ENCODE results near the gene ENC1. TPM values are rescaled to one million over a fixed set of nuclear protein-coding genes. Genes with fewer than 3 reads are reported as not detected.
A peak's percentile ranks its signal among the peaks of the same experiment; 100 is the strongest.

Gene ENC1
- total RNA-seq, 4 donors from 2014 or later = 6.4 to 19.4 (median 13.0) TPM

- no peaks in the 10 kb centered on the region for H3K9me3 ChIP-seq
- H3K36me3 ChIP-seq = no peaks in the 10 kb centered on the region
- H3K27me3 ChIP-seq = no peaks in the 10 kb centered on the region
- WGBS = 31% methylated on average over 6 of the region's 6 CpGs
- H3K27ac ChIP-seq = no peak overlapping the region
- TF ChIP-seq POLR2A (IDR thresholded peaks at IDR 0.05) = no peak
- TF ChIP-seq, protein P1, sequence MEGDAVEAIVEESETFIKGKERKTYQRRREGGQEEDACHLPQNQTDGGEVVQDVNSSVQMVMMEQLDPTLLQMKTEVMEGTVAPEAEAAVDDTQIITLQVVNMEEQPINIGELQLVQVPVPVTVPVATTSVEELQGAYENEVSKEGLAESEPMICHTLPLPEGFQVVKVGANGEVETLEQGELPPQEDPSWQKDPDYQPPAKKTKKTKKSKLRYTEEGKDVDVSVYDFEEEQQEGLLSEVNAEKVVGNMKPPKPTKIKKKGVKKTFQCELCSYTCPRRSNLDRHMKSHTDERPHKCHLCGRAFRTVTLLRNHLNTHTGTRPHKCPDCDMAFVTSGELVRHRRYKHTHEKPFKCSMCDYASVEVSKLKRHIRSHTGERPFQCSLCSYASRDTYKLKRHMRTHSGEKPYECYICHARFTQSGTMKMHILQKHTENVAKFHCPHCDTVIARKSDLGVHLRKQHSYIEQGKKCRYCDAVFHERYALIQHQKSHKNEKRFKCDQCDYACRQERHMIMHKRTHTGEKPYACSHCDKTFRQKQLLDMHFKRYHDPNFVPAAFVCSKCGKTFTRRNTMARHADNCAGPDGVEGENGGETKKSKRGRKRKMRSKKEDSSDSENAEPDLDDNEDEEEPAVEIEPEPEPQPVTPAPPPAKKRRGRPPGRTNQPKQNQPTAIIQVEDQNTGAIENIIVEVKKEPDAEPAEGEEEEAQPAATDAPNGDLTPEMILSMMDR (IDR thresholded peaks at IDR 0.05) = peak; percentile 39 to 58
- no peak for DNase-seq (ENCODE audit: low spot score in 2 of 2)
- peaks cover 13% of the 10 kb centered on the region for H3K4me1 ChIP-seq
- no peak overlapping the region for H3K4me3 ChIP-seq
Measured at GRCh38 chr5:74648835-74649293, 8.3 kb upstream of the ENC1 start.

DNA sequence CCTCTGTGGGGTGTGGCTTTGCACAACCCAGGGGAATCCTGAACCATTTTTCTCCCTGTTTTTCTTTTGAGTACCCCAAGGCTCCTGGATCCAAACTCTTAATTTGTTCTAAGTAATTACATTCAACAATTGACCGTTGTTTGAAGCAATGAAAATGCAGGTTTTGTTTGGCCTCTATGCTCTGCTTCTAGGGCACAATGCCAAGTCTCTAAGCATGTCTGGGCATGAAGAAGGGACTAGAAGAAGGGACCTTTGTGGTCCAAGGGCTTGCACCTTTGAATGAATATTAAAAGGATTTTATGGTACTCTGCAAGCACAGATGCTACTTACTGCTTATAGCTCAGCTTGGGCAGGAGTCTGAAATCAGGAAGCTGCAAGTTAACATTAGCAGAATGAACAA is 6.6 kb upstream of the ENC1 start:
- Histone ChIP-seq H3K27me3 (no peaks in the 10 kb centered on the region), H3K27ac (no peak overlapping the region), H3K36me3 (no peaks in the 10 kb centered on the region), H3K4me3 (no peak overlapping the region), H3K9me3 (no peaks in the 10 kb centered on the region), H3K4me1 (peaks cover 16% of the 10 kb centered on the region)
- TF ChIP-seq, protein P1 (IDR thresholded peaks at IDR 0.05) = no peak
- no peak for TF ChIP-seq POLR2A (IDR thresholded peaks at IDR 0.05)
- no peak for TF ChIP-seq EP300 (IDR thresholded peaks at IDR 0.05)
- TF ChIP-seq POLR2AphosphoS5 (IDR thresholded peaks at IDR 0.05) = no peak
- WGBS = 43% methylated on average over 1 of the region's 1 CpG
- DNase-seq (ENCODE audit: low spot score in 2 of 2) = no peak

DNA sequence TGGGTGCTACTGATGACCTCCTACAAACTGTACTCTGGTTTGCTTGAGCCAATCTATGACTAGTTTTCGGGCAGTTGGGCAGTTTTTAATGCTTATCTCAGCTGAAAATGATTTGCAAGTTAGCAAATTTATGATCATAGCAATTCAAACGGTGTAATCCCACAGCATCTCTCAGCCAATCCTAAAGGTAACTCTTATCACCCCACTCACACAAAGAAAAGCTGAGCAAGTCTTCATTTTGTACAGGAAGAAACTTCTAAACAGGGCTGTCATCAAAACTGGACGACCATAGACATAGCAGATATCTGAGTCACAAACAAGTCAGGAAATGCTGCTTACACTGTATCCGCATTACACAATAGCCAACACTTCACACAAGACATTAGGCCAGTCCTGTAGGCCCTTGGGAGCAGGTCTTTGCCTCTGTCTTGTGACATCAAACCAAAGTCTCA is 2.6 kb upstream of the ENC1 start:
- 58% methylated on average over 4 of the region's 4 CpGs for WGBS
- TF ChIP-seq POLR2AphosphoS5 (IDR thresholded peaks at IDR 0.05) = no peak
- no peak for TF ChIP-seq EP300 (IDR thresholded peaks at IDR 0.05)
- TF ChIP-seq, protein P1 (IDR thresholded peaks at IDR 0.05) = no peak
- no peak for TF ChIP-seq POLR2A (IDR thresholded peaks at IDR 0.05)
- Histone ChIP-seq H3K9me3 (no peaks in the 10 kb centered on the region), H3K27me3 (no peaks in the 10 kb centered on the region), H3K27ac (no peak overlapping the region), H3K4me3 (no peak overlapping the region), H3K36me3 (no peaks in the 10 kb centered on the region), H3K4me1 (peaks cover 27% of the 10 kb centered on the region)
- no peak for DNase-seq (ENCODE audit: low spot score in 2 of 2)

DNA sequence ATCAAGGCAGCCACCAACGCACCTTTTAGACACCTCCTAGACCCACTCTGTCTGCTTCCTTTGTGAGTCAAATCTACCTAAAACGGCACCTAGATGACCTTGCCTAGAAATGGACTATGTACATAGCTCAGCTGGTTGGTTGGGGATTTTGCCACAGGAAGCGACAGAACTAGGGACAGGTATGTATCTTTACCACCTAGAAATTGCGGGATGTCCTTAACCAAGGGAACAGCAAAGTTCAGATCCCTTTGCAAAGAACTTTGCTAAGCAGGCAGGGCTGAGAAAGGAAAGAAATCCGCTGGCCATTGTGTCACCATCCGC is 2.0 kb upstream of the ENC1 start:
- Histone ChIP-seq H3K36me3 (no peaks in the 10 kb centered on the region), H3K9me3 (no peaks in the 10 kb centered on the region), H3K27ac (no peak overlapping the region), H3K4me1 (peaks cover 27% of the 10 kb centered on the region), H3K27me3 (no peaks in the 10 kb centered on the region), H3K4me3 (no peak overlapping the region)
- no peak for TF ChIP-seq POLR2AphosphoS5 (IDR thresholded peaks at IDR 0.05)
- TF ChIP-seq EP300 (IDR thresholded peaks at IDR 0.05) = no peak
- TF ChIP-seq, protein P1 (IDR thresholded peaks at IDR 0.05) = no peak
- TF ChIP-seq POLR2A (IDR thresholded peaks at IDR 0.05) = no peak
- DNase-seq (ENCODE audit: low spot score in 2 of 2) = no peak
- 75% methylated on average over 6 of the region's 6 CpGs for WGBS

GRCh38 chr5:74641735-74642542 is 1.4 kb upstream of the ENC1 start:
- no peak for DNase-seq (ENCODE audit: low spot score in 2 of 2)
- peak overlapping the region; percentile 83 for H3K4me3 ChIP-seq
- H3K4me1 ChIP-seq = peaks cover 27% of the 10 kb centered on the region
- peak overlapping the region; percentile 85 for H3K27ac ChIP-seq
- H3K36me3 ChIP-seq = no peaks in the 10 kb centered on the region
- 5% methylated on average over 28 of the region's 28 CpGs for WGBS
- no peaks in the 10 kb centered on the region for H3K9me3 ChIP-seq
- H3K27me3 ChIP-seq = no peaks in the 10 kb centered on the region
- TF ChIP-seq POLR2A (IDR thresholded peaks at IDR 0.05) = no peak
- TF ChIP-seq, protein P1 (IDR thresholded peaks at IDR 0.05) = peak; percentile 25 to 42

All from suprapubic skin (tissue), 4 donors.